Activated T-cell treated with anti-CD3 and anti-CD28 coated beads, Interleukin-2, amount 50 U/mL, for 72 hours (primary cell): Measurements from ENCODE around the gene SEC61A1. TPM values are rescaled to one million over a fixed set of nuclear protein-coding genes. Genes with fewer than 3 reads are reported as not detected.
A peak's percentile ranks its signal among the peaks of the same experiment; 100 is the strongest.

Source experiments
- ATAC-seq, 2 donors: fragments of 150-1000 bp; cut with Tn5 transposase; replicated peaks in 1 of 2; 2 replicates each; pipeline ENCODE4 v1.10.0; 2021; ENCODE audit warnings: moderate library complexity in 2 of 2, mild to moderate bottlenecking in 1 of 2
- DNase-seq, 2 donors: peaks; one replicate each; pipeline ENCODE4 v3.0.0; 2021 to 2022; ENCODE audit warnings: mixed read lengths in 1 of 2
- H3K27ac Mint-ChIP-seq: one replicate; pipeline ENCODE4 v1.8.0; 2022; ENCODE audit warnings: mild to moderate bottlenecking, moderate library complexity, mixed read lengths
- H3K27me3 Mint-ChIP-seq: one replicate; pipeline ENCODE4 v1.8.0; 2022; ENCODE audit warnings: low read depth, mixed read lengths
- H3K36me3 Mint-ChIP-seq, 2 donors: one replicate each; pipeline ENCODE4 v1.8.0; 2022; ENCODE audit warnings: mixed read lengths in 2 of 2, mild to moderate bottlenecking in 1 of 2; ENCODE audit not compliant: insufficient read depth in 2 of 2
- H3K4me1 Mint-ChIP-seq: one replicate; pipeline ENCODE4 v1.8.0; 2022; ENCODE audit warnings: low read depth, mixed read lengths
- H3K4me3 Mint-ChIP-seq, 2 donors: one replicate each; pipeline ENCODE4 v1.8.0; 2022; ENCODE audit warnings: mild to moderate bottlenecking in 2 of 2, mixed read lengths in 2 of 2, moderate library complexity in 2 of 2
- H3K9me3 Mint-ChIP-seq, 2 donors: one replicate each; pipeline ENCODE4 v1.8.0; 2022; ENCODE audit warnings: mixed read lengths in 2 of 2
- total RNA-seq, 2 donors: library from RNA; stranded (reverse); gene quantifications; one replicate each; pipeline ENCODE4 v1.2.3, GENCODE V29; 2022

Gene SEC61A1
- total RNA-seq, 2 donors from 2014 or later, result 152 to 188 TPM

DNA sequence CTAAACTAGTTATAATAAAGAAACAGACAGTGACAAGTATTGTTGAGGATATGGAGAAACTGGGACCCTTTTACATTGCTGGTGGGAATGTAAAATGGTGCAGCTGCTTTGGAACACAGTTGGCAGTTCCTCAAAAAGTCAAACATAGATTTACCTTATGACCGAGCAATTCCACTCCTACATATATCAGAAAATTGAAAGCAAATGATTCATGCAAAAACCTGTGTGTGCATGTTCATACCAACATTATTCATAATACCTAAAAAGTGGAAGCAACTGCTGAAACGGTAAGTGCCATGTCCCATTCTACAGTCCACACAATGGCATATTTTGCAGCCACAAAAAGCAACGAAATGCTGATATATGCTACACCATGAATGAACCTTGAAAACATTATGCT is 12.2 kb upstream of the SEC61A1 start:
- DNase-seq, result no peak

GRCh38 chr3:128040660-128041059 is 11.6 kb upstream of the SEC61A1 start:
- no peaks in the 10 kb centered on the region for H3K4me1 Mint-ChIP-seq

More for the DNA sequence above, 12.2 kb upstream of the SEC61A1 start:
- H3K27me3 Mint-ChIP-seq, result peaks cover 6% of the 10 kb centered on the region
- H3K4me1 Mint-ChIP-seq, result no peaks in the 10 kb centered on the region
- H3K9me3 Mint-ChIP-seq, result no peaks in the 10 kb centered on the region
- ATAC-seq, result no peak
- H3K36me3 Mint-ChIP-seq, result no peaks in the 10 kb centered on the region
- H3K27ac Mint-ChIP-seq, result no peak overlapping the region
- no peak overlapping the region for H3K4me3 Mint-ChIP-seq

GRCh38 chr3:128041344-128041743 is 10.9 kb upstream of the SEC61A1 start:
- ATAC-seq, result no peak
- Mint-ChIP-seq H3K4me1 (no peaks in the 10 kb centered on the region), H3K36me3 (no peaks in the 10 kb centered on the region), H3K27ac (no peak overlapping the region), H3K9me3 (no peaks in the 10 kb centered on the region), H3K4me3 (no peak overlapping the region), H3K27me3 (peaks cover 6% of the 10 kb centered on the region)
- DNase-seq, result no peak

More at GRCh38 chr3:128040660-128041059, 11.6 kb upstream of the SEC61A1 start:
- Mint-ChIP-seq H3K27ac (no peak overlapping the region), H3K9me3 (no peaks in the 10 kb centered on the region), H3K36me3 (no peaks in the 10 kb centered on the region), H3K4me3 (no peak overlapping the region), H3K27me3 (peaks cover 6% of the 10 kb centered on the region)
- DNase-seq, result no peak
- no peak for ATAC-seq

DNA sequence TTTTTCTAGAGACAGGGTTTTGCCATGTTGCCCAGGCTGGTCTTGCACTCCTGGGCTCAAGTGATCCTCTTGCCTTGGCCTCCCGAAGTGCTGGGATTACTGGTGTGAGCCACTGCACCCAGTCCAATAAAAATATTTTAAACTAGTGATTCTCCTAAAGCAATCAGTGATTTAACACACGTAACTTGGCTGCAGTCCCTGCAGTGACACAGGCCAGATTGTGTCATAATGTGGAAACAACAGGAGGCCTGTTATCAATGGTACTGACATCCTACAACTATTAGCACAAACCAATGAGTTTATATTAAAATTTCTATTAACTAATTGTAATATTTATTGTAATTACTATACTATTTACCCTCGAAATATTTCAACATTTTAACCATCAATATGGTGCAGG is 1.6 kb upstream of the SEC61A1 start:
- H3K9me3 Mint-ChIP-seq, result no peaks in the 10 kb centered on the region
- peak overlapping the region in 1 of 2 donors; percentile 98 for H3K4me3 Mint-ChIP-seq
- H3K27ac Mint-ChIP-seq, result no peak overlapping the region
- H3K27me3 Mint-ChIP-seq, result no peaks in the 10 kb centered on the region
- H3K36me3 Mint-ChIP-seq, result peaks cover 13 to 17% of the 10 kb centered on the region in 2 donors
- ATAC-seq (no peak), DNase-seq (no peak)
- H3K4me1 Mint-ChIP-seq, result peaks cover 37% of the 10 kb centered on the region

DNA sequence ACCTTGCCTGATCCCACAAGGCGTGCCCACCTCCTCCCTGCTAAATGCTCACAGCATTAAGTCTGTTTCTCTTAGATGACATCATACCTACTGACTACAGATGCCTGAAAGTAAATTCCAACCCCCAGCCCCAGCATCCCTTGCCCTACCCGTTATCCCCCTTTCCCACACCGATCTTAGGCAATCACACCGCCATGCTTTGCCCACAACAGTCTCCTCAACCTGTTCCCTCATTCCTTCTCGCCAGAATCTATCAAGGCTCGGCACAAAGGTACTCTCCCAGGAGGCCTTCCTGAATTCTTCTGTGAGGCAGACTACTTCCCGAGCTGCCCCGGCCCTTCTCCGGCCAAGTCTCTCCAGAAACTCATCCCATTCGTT is 789 bp upstream of the SEC61A1 start:
- no peak for ATAC-seq
- no peaks in the 10 kb centered on the region for H3K27me3 Mint-ChIP-seq
- H3K4me1 Mint-ChIP-seq, result peaks cover 41% of the 10 kb centered on the region
- H3K4me3 Mint-ChIP-seq, result peak overlapping the region; percentile 91 to 98
- no peak for DNase-seq
- no peaks in the 10 kb centered on the region for H3K9me3 Mint-ChIP-seq
- peaks cover 17 to 20% of the 10 kb centered on the region in 2 donors for H3K36me3 Mint-ChIP-seq
- peak overlapping the region; percentile 97 for H3K27ac Mint-ChIP-seq

DNA sequence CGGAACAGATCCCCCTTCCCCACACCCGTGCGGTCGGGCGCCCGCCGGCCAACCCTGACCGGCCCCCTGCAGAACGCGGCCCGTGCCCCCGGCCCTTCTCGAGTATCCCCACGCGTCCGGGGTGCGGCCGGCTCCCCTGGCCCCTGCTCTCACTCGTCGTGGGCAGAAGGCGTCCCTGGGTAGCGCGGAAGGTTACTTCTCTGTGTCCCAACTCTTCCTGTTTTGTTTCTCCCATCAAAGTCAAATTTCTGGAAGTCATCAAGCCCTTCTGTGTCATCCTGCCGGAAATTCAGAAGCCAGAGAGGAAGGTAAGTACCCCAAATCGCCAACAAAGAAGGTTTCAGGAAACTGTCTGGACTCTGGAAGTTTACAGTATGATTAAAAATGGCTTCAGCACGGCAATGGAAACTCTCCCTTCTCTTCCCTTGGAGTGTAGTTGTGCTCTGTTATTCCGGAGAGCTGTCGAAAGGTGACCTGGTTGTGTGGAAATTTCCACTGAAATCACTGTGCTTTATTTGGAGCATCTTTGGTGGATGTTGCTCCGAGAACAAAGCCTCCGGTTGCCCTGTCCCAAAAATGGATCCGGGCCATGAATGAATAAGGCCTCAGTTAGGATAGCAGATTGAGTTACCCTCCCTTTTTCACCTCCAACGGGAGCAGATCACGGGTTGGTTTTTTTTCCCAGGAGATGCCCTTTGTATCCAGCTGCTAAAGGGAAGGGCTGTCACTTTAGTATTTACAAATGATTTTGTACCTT is 536 bp downstream of the SEC61A1 start:
- Mint-ChIP-seq H3K9me3 (no peaks in the 10 kb centered on the region), H3K36me3 (peaks cover 17 to 22% of the 10 kb centered on the region in 2 donors), H3K4me3 (peak overlapping the region; percentile 91 to 98), H3K4me1 (peaks cover 41% of the 10 kb centered on the region), H3K27ac (peak overlapping the region; percentile 100), H3K27me3 (no peaks in the 10 kb centered on the region)
- no peak for DNase-seq
- ATAC-seq, result peak in 1 of 2 donors; percentile 5

GRCh38 chr3:128053614-128054013 is 1.4 kb downstream of the SEC61A1 start:
- Mint-ChIP-seq H3K36me3 (peaks cover 17 to 22% of the 10 kb centered on the region in 2 donors), H3K27me3 (no peaks in the 10 kb centered on the region), H3K4me3 (peak overlapping the region; percentile 91 to 98), H3K9me3 (no peaks in the 10 kb centered on the region), H3K27ac (peak overlapping the region; percentile 100), H3K4me1 (peaks cover 41% of the 10 kb centered on the region)
- ATAC-seq (no peak), DNase-seq (no peak)

- Mint-ChIP-seq H3K36me3 (peaks cover 17 to 28% of the 10 kb centered on the region in 2 donors), H3K4me1 (peaks cover 41% of the 10 kb centered on the region), H3K27ac (peak overlapping the region; percentile 100), H3K9me3 (no peaks in the 10 kb centered on the region), H3K4me3 (peak overlapping the region; percentile 91 to 98), H3K27me3 (no peaks in the 10 kb centered on the region)
- DNase-seq (no peak), ATAC-seq (no peak)
Observed at GRCh38 chr3:128054367-128054766, 2.1 kb downstream of the SEC61A1 start.

GRCh38 chr3:128056258-128056657 is 4.0 kb downstream of the SEC61A1 start:
- Mint-ChIP-seq H3K4me3 (no peak overlapping the region), H3K9me3 (no peaks in the 10 kb centered on the region), H3K36me3 (peaks cover 22 to 42% of the 10 kb centered on the region in 2 donors), H3K27me3 (no peaks in the 10 kb centered on the region), H3K27ac (peak overlapping the region; percentile 100), H3K4me1 (peaks cover 38% of the 10 kb centered on the region)
- DNase-seq (no peak), ATAC-seq (no peak)

GRCh38 chr3:128060473-128061381 is 8.5 kb downstream of the SEC61A1 start:
- no peak for DNase-seq
- peaks cover 21 to 56% of the 10 kb centered on the region in 2 donors for H3K36me3 Mint-ChIP-seq
- peaks cover 13% of the 10 kb centered on the region for H3K4me1 Mint-ChIP-seq
- H3K9me3 Mint-ChIP-seq, result no peaks in the 10 kb centered on the region
- no peak for ATAC-seq
- H3K4me3 Mint-ChIP-seq, result no peak overlapping the region
- H3K27ac Mint-ChIP-seq, result no peak overlapping the region
- H3K27me3 Mint-ChIP-seq, result no peaks in the 10 kb centered on the region

GRCh38 chr3:128062033-128062745 is 10.0 kb downstream of the SEC61A1 start:
- H3K27ac Mint-ChIP-seq, result no peak overlapping the region
- H3K9me3 Mint-ChIP-seq, result no peaks in the 10 kb centered on the region
- no peak overlapping the region for H3K4me3 Mint-ChIP-seq
- peak in 1 of 2 donors; percentile 36 for ATAC-seq
- peaks cover 21 to 53% of the 10 kb centered on the region in 2 donors for H3K36me3 Mint-ChIP-seq
- DNase-seq, result no peak
- no peaks in the 10 kb centered on the region for H3K27me3 Mint-ChIP-seq
- H3K4me1 Mint-ChIP-seq, result peaks cover 11% of the 10 kb centered on the region

DNA sequence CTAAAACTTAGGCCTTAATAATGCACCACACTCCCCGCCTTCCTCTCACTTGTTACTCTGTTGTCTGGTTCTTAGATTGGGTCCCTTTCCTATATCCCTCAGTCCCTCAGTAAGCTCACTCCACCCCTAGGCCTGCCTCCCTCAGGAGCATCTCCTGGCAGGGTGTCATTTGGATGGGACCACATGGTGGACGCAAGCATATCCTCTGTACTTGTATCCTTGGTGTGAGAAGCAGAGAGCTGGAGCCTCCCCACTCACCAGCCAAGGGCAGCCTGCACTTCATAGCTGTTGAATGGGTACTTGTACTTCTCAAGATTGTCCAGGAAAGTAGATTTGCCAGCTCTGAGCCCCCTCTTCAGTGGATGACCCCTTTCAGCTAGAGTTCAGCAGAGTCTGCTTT is 11.6 kb downstream of the SEC61A1 start:
- ATAC-seq (no peak), DNase-seq (no peak)
- H3K4me1 Mint-ChIP-seq, result peaks cover 11% of the 10 kb centered on the region
- H3K9me3 Mint-ChIP-seq, result no peaks in the 10 kb centered on the region
- H3K4me3 Mint-ChIP-seq, result no peak overlapping the region
- peaks cover 25 to 64% of the 10 kb centered on the region in 2 donors for H3K36me3 Mint-ChIP-seq
- H3K27me3 Mint-ChIP-seq, result no peaks in the 10 kb centered on the region
- no peak overlapping the region for H3K27ac Mint-ChIP-seq

- H3K4me3 Mint-ChIP-seq, result no peak overlapping the region
- DNase-seq (no peak), ATAC-seq (no peak)
- H3K27me3 Mint-ChIP-seq, result no peaks in the 10 kb centered on the region
- H3K4me1 Mint-ChIP-seq, result peaks cover 11% of the 10 kb centered on the region
- H3K9me3 Mint-ChIP-seq, result no peaks in the 10 kb centered on the region
- peaks cover 22 to 56% of the 10 kb centered on the region in 2 donors for H3K36me3 Mint-ChIP-seq
- H3K27ac Mint-ChIP-seq, result no peak overlapping the region
Observed at GRCh38 chr3:128064962-128065361, 12.7 kb downstream of the SEC61A1 start.
